Fibroblast of lung (primary cell): ENCODE measurements around the gene TBXAS1. TPM values are rescaled to one million over a fixed set of nuclear protein-coding genes. Genes with fewer than 3 reads are reported as not detected.

ENCODE experiments used
- DNase-seq, 2 donors: peaks; one replicate each; pipeline versions ENCODE4 v3.0.0 to v3.0.0-alpha.2; 2010; ENCODE audit warnings: low read depth in 2 of 2
- H2AFZ ChIP-seq: 2 replicates; pipeline ENCODE4 v1.5.1; 2012; ENCODE audit warnings: low read length, control low read depth, inconsistent platforms
- H3K27ac ChIP-seq: 2 replicates; pipeline ENCODE4 v1.5.1; 2011; ENCODE audit warnings: low read length, control low read depth; ENCODE audit not compliant: insufficient read depth
- H3K27me3 ChIP-seq: 2 replicates; pipeline ENCODE4 v1.5.1; 2011; ENCODE audit warnings: mild to moderate bottlenecking, low read length; ENCODE audit not compliant: control insufficient read depth, insufficient read depth
- H3K36me3 ChIP-seq: 2 replicates; pipeline ENCODE4 v1.5.1; 2011; ENCODE audit warnings: low read length; ENCODE audit not compliant: control insufficient read depth, insufficient read depth
- H3K4me1 ChIP-seq: 2 replicates; pipeline ENCODE4 v1.5.1; 2011; ENCODE audit warnings: low read length; ENCODE audit not compliant: control insufficient read depth, insufficient read depth; ENCODE audit errors: extremely low read depth
- H3K4me2 ChIP-seq: 2 replicates; pipeline ENCODE4 v1.5.1; 2011; ENCODE audit warnings: low read length, control low read depth; ENCODE audit not compliant: insufficient read depth; ENCODE audit errors: extremely low read depth
- H3K4me3 ChIP-seq, 4 experiments: fragments of 200-600 bp in 1 of 4; sonication (generic) in 1 of 4; replicated peaks in 1 of 4; 2 replicates each; pipeline ENCODE4 v1.5.1; 2011 to 2016; ENCODE audit warnings: low read length in 4 of 4, low read depth in 3 of 4, mild to moderate bottlenecking in 3 of 4, control low read depth in 2 of 4, inconsistent platforms in 1 of 4, mixed read lengths in 1 of 4; ENCODE audit not compliant: insufficient read depth in 1 of 4; ENCODE audit errors: control extremely low read depth in 1 of 4
- H3K79me2 ChIP-seq: 2 replicates; pipeline ENCODE4 v1.5.1; 2012; ENCODE audit warnings: mild to moderate bottlenecking, low read length, inconsistent platforms; ENCODE audit not compliant: control insufficient read depth, insufficient read depth
- H3K9ac ChIP-seq: 2 replicates; pipeline ENCODE4 v1.5.1; 2011; ENCODE audit warnings: mild to moderate bottlenecking, low read length, control low read depth; ENCODE audit not compliant: insufficient read depth
- H3K9me3 ChIP-seq: 2 replicates; pipeline ENCODE4 v1.5.1; 2012; ENCODE audit warnings: low read depth, low read length; ENCODE audit not compliant: control insufficient read depth, insufficient read depth
- H4K20me1 ChIP-seq: 2 replicates; pipeline ENCODE4 v1.5.1; 2011; ENCODE audit warnings: low read length; ENCODE audit not compliant: control insufficient read depth, insufficient read depth; ENCODE audit errors: extremely low read depth
- CTCF ChIP-seq, 2 donors: IDR thresholded peaks in 1 of 2; conservative IDR thresholded peaks in 1 of 2; 1 replicate in 1 of 2; 2 replicates in 1 of 2; pipeline ENCODE4 v1.5.1; 2011 to 2012; ENCODE audit warnings: low read length in 2 of 2, control low read depth in 1 of 2, inconsistent platforms in 1 of 2, low read depth in 1 of 2, mild to moderate bottlenecking in 1 of 2
- EZH2 ChIP-seq: IDR thresholded peaks from 2 replicates; pipeline ENCODE4 v1.5.1; 2012; ENCODE audit warnings: low read length, control low read depth, mild to moderate bottlenecking; ENCODE audit errors: missing control alignments
- polyA plus RNA-seq, 2 donors: library from polyadenylated mRNA; depleted of rRNA in 1 of 2; stranded (reverse) in 1 of 2; unstranded in 1 of 2; fragments of >200 nt; gene quantifications; 2 replicates each; pipeline ENCODE4 v1.2.1, GENCODE V29; 2011 to 2012; ENCODE audit warnings: missing spikeins in 1 of 2
- total RNA-seq: library from RNA; depleted of rRNA; stranded (reverse); fragments of >200 nt; gene quantifications from 2 replicates; pipeline ENCODE4 v1.2.1, GENCODE V29; 2014

The TBXAS1 gene
- total and polyA plus RNA-seq, 2 donors (not counting 1 experiment from before 2014, with no cell fraction given) = 1.5 to 2.1 TPM

GRCh38 chr7:139947021-139947420 is 118.0 kb downstream of the TBXAS1 start:
- Histone ChIP-seq H3K27me3 (peaks cover 11% of the 10 kb centered on the region), H3K4me3 (no peak overlapping the region), H3K79me2 (no peaks in the 10 kb centered on the region), H3K9me3 (no peaks in the 10 kb centered on the region), H3K36me3 (no peaks in the 10 kb centered on the region), H2AFZ (no peak overlapping the region), H3K4me1 (no peaks in the 10 kb centered on the region), H3K9ac (no peak overlapping the region), H3K4me2 (no peak overlapping the region), H3K27ac (no peak overlapping the region), H4K20me1 (no peaks in the 10 kb centered on the region)
- DNase-seq = no peak
- TF ChIP-seq CTCF (conservative IDR thresholded peaks at IDR 0.05 in 1 of 2, IDR thresholded peaks at IDR 0.05 in 1 of 2; ENCODE audit: low read depth in 1 of 2, low read length in 2 of 2) = no peak
- TF ChIP-seq EZH2 = no peak

GRCh38 chr7:139948167-139948566 is 119.1 kb downstream of the TBXAS1 start:
- peaks cover 11% of the 10 kb centered on the region for H3K27me3 ChIP-seq
- no peaks in the 10 kb centered on the region for H3K4me1 ChIP-seq
- no peak overlapping the region for H3K4me2 ChIP-seq
- H4K20me1 ChIP-seq = no peaks in the 10 kb centered on the region
- TF ChIP-seq CTCF (conservative IDR thresholded peaks at IDR 0.05 in 1 of 2, IDR thresholded peaks at IDR 0.05 in 1 of 2; ENCODE audit: low read depth in 1 of 2, low read length in 2 of 2) (no peak), EZH2 (no peak)
- no peak for DNase-seq
- H3K27ac ChIP-seq = no peak overlapping the region
- no peak overlapping the region for H2AFZ ChIP-seq
- H3K9ac ChIP-seq = no peak overlapping the region
- H3K36me3 ChIP-seq = no peaks in the 10 kb centered on the region
- H3K9me3 ChIP-seq = no peaks in the 10 kb centered on the region
- H3K79me2 ChIP-seq = no peaks in the 10 kb centered on the region
- H3K4me3 ChIP-seq = no peak overlapping the region

- H3K36me3 ChIP-seq = no peaks in the 10 kb centered on the region
Measured at GRCh38 chr7:139948587-139949335, 119.7 kb downstream of the TBXAS1 start.

More at GRCh38 chr7:139948587-139949335, 119.7 kb downstream of the TBXAS1 start:
- TF ChIP-seq CTCF (conservative IDR thresholded peaks at IDR 0.05 in 1 of 2, IDR thresholded peaks at IDR 0.05 in 1 of 2; ENCODE audit: low read depth in 1 of 2, low read length in 2 of 2) (no peak), EZH2 (no peak)
- DNase-seq = no peak
- Histone ChIP-seq H3K4me3 (no peak overlapping the region), H3K4me2 (no peak overlapping the region), H3K9ac (no peak overlapping the region), H3K79me2 (no peaks in the 10 kb centered on the region), H2AFZ (no peak overlapping the region), H4K20me1 (no peaks in the 10 kb centered on the region), H3K27ac (no peak overlapping the region), H3K9me3 (no peaks in the 10 kb centered on the region), H3K4me1 (no peaks in the 10 kb centered on the region), H3K27me3 (peaks cover 11% of the 10 kb centered on the region)
